A549 treated with Mapracorat at 1 μM for 4 hours (cell line): ENCODE measurements around the gene FOXA1. TPM values are rescaled to one million over a fixed set of nuclear protein-coding genes. Genes with fewer than 3 reads are reported as not detected.

Experiments used
- total RNA-seq: library from RNA; stranded (reverse); fragments of 200-300 nt; extraction: Qiagen RNA extraction; gene quantifications from 5 replicates; pipeline ENCODE4 v1.2.3, GENCODE V29; 2022

The FOXA1 gene
- 5.7 to 9.3 TPM (median 7.6 TPM) in 5 replicates for total RNA-seq

DNA sequence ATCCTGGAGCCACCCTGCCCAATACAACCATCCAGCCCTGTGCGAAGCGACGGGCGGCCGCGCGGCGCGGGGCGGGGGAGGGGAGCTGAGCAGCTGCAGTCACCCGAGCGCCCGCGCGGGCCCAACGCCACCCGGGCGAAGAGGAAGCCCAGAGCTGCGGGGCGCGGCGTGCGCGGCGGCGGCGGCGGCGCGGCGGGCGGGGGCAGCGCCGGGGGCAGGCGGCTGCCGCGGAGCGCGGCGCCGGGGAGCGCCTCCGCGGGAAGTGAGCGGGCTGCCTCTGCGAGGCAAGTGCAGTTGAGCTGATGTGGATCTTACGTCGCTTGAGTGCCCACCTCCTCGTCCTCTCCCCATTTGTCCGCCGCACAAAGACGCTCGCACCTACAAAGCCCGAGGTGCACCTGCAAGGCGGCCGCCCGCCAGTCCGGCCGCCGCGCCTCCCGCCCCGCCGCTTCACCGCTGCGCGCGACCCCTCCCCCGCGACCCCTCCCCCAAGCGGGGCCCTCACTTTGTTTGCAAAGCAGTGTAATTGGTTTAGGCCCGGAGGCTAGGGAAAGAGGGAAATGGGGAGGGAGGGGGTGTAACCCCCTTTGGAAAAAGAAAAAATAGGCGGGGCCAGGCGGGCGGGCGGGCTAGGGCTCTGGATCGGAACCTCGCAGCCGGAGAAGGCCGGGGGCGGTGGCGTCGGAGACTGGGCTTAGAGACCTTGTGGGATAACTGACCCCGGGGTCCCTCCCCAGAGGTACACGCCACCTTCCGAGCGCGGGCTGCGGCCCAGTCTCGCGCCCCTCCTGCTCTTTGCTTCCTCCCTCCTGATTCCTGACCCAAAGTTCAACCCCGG lies at the start of gene FOXA1, which contains the start of gene TTC6:
TSS of gene FOXA1 (minus strand) at position 279 of the 838 bp plus-strand sequence. CDS start at position 2, 277 bp downstream.
TSS of gene TTC6 (plus strand) at position 659 of the 838 bp plus-strand sequence. CDS start 26,436 bp downstream, outside the sequence.

Other genes starting within 250 kb of the FOXA1 start
- gene TTC6, start 380 bp upstream of the FOXA1 start, total RNA-seq: 0.15 to 0.47 TPM (median 0.31 TPM) in 5 replicates